Measurements from ENCODE around the gene DENND4A.

DNA sequence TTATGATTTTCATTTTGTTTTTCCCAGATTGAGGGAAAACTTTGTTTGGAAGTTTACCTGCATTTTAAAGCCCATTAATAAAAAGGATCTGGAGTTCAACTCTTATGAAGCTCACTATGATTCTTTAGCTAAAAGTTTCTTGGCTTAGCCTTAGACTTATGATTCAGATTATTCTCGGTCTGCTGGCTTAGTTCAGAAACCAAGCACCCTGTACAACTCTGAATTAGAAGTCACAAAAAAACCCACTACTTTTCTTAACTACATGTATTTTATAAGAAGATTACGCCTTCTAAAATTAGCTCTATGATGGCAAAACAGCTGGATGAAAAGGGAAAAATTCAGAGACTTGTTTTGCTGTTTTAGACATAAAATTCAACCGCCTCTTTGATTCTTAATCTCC is 14.3 kb upstream of the DENND4A start:
- TF ChIP-seq, protein P1, sequence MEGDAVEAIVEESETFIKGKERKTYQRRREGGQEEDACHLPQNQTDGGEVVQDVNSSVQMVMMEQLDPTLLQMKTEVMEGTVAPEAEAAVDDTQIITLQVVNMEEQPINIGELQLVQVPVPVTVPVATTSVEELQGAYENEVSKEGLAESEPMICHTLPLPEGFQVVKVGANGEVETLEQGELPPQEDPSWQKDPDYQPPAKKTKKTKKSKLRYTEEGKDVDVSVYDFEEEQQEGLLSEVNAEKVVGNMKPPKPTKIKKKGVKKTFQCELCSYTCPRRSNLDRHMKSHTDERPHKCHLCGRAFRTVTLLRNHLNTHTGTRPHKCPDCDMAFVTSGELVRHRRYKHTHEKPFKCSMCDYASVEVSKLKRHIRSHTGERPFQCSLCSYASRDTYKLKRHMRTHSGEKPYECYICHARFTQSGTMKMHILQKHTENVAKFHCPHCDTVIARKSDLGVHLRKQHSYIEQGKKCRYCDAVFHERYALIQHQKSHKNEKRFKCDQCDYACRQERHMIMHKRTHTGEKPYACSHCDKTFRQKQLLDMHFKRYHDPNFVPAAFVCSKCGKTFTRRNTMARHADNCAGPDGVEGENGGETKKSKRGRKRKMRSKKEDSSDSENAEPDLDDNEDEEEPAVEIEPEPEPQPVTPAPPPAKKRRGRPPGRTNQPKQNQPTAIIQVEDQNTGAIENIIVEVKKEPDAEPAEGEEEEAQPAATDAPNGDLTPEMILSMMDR (conservative IDR thresholded peaks at IDR 0.05; ENCODE audit: low read depth, low read length) = no peak
- TF ChIP-seq POLR2A (IDR thresholded peaks at IDR 0.05; ENCODE audit: low read depth, low read length) = no peak
- no peak for TF ChIP-seq CEBPB (IDR thresholded peaks at IDR 0.05; ENCODE audit: low read depth, low read length)
- TF ChIP-seq SMC3 (IDR thresholded peaks at IDR 0.05; ENCODE audit: low read depth, low read length) = no peak
